Fibroblast of lung (primary cell): ENCODE measurements around the gene CRTAP. TPM values are rescaled to one million over a fixed set of nuclear protein-coding genes. Genes with fewer than 3 reads are reported as not detected.

ENCODE experiments used
- DNase-seq, 2 donors: peaks; one replicate each; pipeline versions ENCODE4 v3.0.0 to v3.0.0-alpha.2; 2010; ENCODE audit warnings: low read depth in 2 of 2
- H2AFZ ChIP-seq: 2 replicates; pipeline ENCODE4 v1.5.1; 2012; ENCODE audit warnings: low read length, control low read depth, inconsistent platforms
- H3K27ac ChIP-seq: 2 replicates; pipeline ENCODE4 v1.5.1; 2011; ENCODE audit warnings: low read length, control low read depth; ENCODE audit not compliant: insufficient read depth
- H3K27me3 ChIP-seq: 2 replicates; pipeline ENCODE4 v1.5.1; 2011; ENCODE audit warnings: mild to moderate bottlenecking, low read length; ENCODE audit not compliant: control insufficient read depth, insufficient read depth
- H3K36me3 ChIP-seq: 2 replicates; pipeline ENCODE4 v1.5.1; 2011; ENCODE audit warnings: low read length; ENCODE audit not compliant: control insufficient read depth, insufficient read depth
- H3K4me1 ChIP-seq: 2 replicates; pipeline ENCODE4 v1.5.1; 2011; ENCODE audit warnings: low read length; ENCODE audit not compliant: control insufficient read depth, insufficient read depth; ENCODE audit errors: extremely low read depth
- H3K4me2 ChIP-seq: 2 replicates; pipeline ENCODE4 v1.5.1; 2011; ENCODE audit warnings: low read length, control low read depth; ENCODE audit not compliant: insufficient read depth; ENCODE audit errors: extremely low read depth
- H3K4me3 ChIP-seq, 4 experiments: fragments of 200-600 bp in 1 of 4; sonication (generic) in 1 of 4; replicated peaks in 1 of 4; 2 replicates each; pipeline ENCODE4 v1.5.1; 2011 to 2016; ENCODE audit warnings: low read length in 4 of 4, low read depth in 3 of 4, mild to moderate bottlenecking in 3 of 4, control low read depth in 2 of 4, inconsistent platforms in 1 of 4, mixed read lengths in 1 of 4; ENCODE audit not compliant: insufficient read depth in 1 of 4; ENCODE audit errors: control extremely low read depth in 1 of 4
- H3K79me2 ChIP-seq: 2 replicates; pipeline ENCODE4 v1.5.1; 2012; ENCODE audit warnings: mild to moderate bottlenecking, low read length, inconsistent platforms; ENCODE audit not compliant: control insufficient read depth, insufficient read depth
- H3K9ac ChIP-seq: 2 replicates; pipeline ENCODE4 v1.5.1; 2011; ENCODE audit warnings: mild to moderate bottlenecking, low read length, control low read depth; ENCODE audit not compliant: insufficient read depth
- H3K9me3 ChIP-seq: 2 replicates; pipeline ENCODE4 v1.5.1; 2012; ENCODE audit warnings: low read depth, low read length; ENCODE audit not compliant: control insufficient read depth, insufficient read depth
- H4K20me1 ChIP-seq: 2 replicates; pipeline ENCODE4 v1.5.1; 2011; ENCODE audit warnings: low read length; ENCODE audit not compliant: control insufficient read depth, insufficient read depth; ENCODE audit errors: extremely low read depth
- EZH2 ChIP-seq: IDR thresholded peaks from 2 replicates; pipeline ENCODE4 v1.5.1; 2012; ENCODE audit warnings: low read length, control low read depth, mild to moderate bottlenecking; ENCODE audit errors: missing control alignments
- polyA plus RNA-seq, 2 donors: library from polyadenylated mRNA; depleted of rRNA in 1 of 2; stranded (reverse) in 1 of 2; unstranded in 1 of 2; fragments of >200 nt; gene quantifications; 2 replicates each; pipeline ENCODE4 v1.2.1, GENCODE V29; 2011 to 2012; ENCODE audit warnings: missing spikeins in 1 of 2
- total RNA-seq: library from RNA; depleted of rRNA; stranded (reverse); fragments of >200 nt; gene quantifications from 2 replicates; pipeline ENCODE4 v1.2.1, GENCODE V29; 2014
- TF ChIP-seq, protein P1 (sequence below), 2 donors: IDR thresholded peaks in 1 of 2; conservative IDR thresholded peaks in 1 of 2; 1 replicate in 1 of 2; 2 replicates in 1 of 2; pipeline ENCODE4 v1.5.1; 2011 to 2012; ENCODE audit warnings: low read length in 2 of 2, control low read depth in 1 of 2, inconsistent platforms in 1 of 2, low read depth in 1 of 2, mild to moderate bottlenecking in 1 of 2

The CRTAP gene
- total and polyA plus RNA-seq, 2 donors (not counting 1 experiment from before 2014, with no cell fraction given): 318 to 332 TPM

DNA sequence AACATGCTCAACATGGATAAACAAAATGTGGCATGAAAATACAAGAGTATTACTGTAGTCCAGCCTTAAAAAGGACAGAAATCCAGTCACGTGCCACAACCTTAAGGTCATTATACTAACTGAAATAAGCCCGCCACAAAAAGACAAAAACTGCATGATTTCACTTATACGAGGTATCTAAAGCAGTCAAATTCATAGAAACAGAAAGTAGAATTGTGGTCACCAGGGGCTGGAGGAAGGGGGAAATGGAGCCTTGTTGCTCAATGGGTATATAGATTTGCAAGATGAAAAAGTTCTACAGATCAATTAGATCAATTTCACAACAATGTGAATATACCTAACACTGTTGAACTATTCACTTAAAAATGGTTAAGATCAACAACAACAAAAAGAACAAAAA, 24.3 kb upstream of the CRTAP start:
- Histone ChIP-seq H2AFZ (no peak overlapping the region), H3K4me1 (no peaks in the 10 kb centered on the region), H3K4me2 (no peak overlapping the region), H4K20me1 (peaks cover 6% of the 10 kb centered on the region), H3K4me3 (no peak overlapping the region), H3K27ac (no peak overlapping the region), H3K36me3 (peaks cover 5% of the 10 kb centered on the region), H3K9ac (no peak overlapping the region), H3K27me3 (no peaks in the 10 kb centered on the region), H3K9me3 (no peaks in the 10 kb centered on the region), H3K79me2 (peaks cover 48% of the 10 kb centered on the region)
- DNase-seq: no peak
- TF ChIP-seq, protein P1, sequence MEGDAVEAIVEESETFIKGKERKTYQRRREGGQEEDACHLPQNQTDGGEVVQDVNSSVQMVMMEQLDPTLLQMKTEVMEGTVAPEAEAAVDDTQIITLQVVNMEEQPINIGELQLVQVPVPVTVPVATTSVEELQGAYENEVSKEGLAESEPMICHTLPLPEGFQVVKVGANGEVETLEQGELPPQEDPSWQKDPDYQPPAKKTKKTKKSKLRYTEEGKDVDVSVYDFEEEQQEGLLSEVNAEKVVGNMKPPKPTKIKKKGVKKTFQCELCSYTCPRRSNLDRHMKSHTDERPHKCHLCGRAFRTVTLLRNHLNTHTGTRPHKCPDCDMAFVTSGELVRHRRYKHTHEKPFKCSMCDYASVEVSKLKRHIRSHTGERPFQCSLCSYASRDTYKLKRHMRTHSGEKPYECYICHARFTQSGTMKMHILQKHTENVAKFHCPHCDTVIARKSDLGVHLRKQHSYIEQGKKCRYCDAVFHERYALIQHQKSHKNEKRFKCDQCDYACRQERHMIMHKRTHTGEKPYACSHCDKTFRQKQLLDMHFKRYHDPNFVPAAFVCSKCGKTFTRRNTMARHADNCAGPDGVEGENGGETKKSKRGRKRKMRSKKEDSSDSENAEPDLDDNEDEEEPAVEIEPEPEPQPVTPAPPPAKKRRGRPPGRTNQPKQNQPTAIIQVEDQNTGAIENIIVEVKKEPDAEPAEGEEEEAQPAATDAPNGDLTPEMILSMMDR (conservative IDR thresholded peaks at IDR 0.05 in 1 of 2, IDR thresholded peaks at IDR 0.05 in 1 of 2; ENCODE audit: low read depth in 1 of 2, low read length in 2 of 2): no peak

DNA sequence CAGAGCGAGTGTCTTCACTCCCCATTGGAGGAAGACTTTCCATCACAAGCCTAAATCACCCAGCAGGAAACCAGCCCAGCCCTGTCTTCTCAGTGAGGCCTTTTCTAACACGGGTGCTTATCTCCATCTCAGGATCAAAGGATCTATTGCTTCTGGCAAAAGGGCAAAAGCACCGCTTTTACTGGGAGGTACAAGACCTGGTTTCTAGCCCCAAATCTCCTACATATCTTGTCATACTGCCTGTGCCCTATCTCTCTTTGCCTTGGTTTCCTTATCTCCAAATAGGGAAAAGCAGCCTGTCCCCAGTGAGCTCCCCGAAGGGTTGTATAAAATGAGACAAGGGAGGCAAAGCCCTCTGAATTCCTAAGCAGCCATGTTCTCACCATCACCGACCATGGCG, 22.1 kb upstream of the CRTAP start:
- Histone ChIP-seq H3K36me3 (peaks cover 5% of the 10 kb centered on the region), H3K27ac (no peak overlapping the region), H3K4me2 (no peak overlapping the region), H3K9ac (no peak overlapping the region), H3K27me3 (no peaks in the 10 kb centered on the region), H4K20me1 (peaks cover 6% of the 10 kb centered on the region), H2AFZ (no peak overlapping the region), H3K4me1 (no peaks in the 10 kb centered on the region), H3K79me2 (peaks cover 60% of the 10 kb centered on the region), H3K9me3 (no peaks in the 10 kb centered on the region), H3K4me3 (no peak overlapping the region)
- TF ChIP-seq, protein P1 (conservative IDR thresholded peaks at IDR 0.05 in 1 of 2, IDR thresholded peaks at IDR 0.05 in 1 of 2; ENCODE audit: low read depth in 1 of 2, low read length in 2 of 2): no peak
- no peak for TF ChIP-seq EZH2
- DNase-seq: no peak

DNA sequence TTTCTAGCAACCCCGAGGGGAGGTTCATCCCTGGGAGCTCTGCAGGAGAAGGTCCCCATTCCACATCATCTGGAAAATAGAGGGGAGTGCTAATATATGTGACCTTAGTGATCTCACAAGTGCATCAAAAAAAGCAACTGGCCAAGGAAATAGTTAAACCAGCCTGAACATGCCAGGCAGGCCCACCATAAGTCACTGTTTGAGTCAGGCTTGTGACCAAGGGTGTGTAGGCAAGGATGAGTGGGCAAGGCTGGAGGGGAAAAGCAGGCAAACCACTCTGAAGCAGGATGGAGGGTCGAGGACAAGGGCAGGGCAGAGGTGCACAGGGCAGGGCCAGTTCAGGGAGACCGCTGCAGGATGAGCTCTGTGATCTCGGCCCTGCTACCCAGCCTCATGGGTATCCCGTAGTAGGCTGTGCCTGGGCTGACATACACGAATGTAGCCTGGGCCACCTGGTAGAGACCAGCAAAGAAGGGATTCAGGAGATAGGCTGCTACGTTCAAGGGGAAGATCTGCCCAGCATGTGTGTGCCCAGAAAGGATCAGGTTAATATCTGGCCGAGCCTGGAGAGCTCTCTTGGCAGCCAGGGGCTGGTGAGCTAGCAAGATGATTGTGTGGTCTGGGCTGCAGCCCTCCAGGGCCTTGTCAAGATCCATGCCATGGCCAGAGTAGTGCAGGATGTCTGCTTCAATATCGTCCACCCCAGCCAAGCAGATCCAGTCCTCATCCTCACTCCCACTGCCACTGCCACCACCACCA, 21.1 kb upstream of the CRTAP start:
- peaks cover 58% of the 10 kb centered on the region for H3K79me2 ChIP-seq
- no peak for DNase-seq
- H3K36me3 ChIP-seq: peaks cover 5% of the 10 kb centered on the region
- TF ChIP-seq EZH2: no peak
- TF ChIP-seq, protein P1 (conservative IDR thresholded peaks at IDR 0.05 in 1 of 2, IDR thresholded peaks at IDR 0.05 in 1 of 2; ENCODE audit: low read depth in 1 of 2, low read length in 2 of 2): no peak
- H3K4me2 ChIP-seq: no peak overlapping the region
- no peak overlapping the region for H3K27ac ChIP-seq
- no peaks in the 10 kb centered on the region for H3K9me3 ChIP-seq
- peaks cover 6% of the 10 kb centered on the region for H4K20me1 ChIP-seq
- H2AFZ ChIP-seq: no peak overlapping the region
- H3K4me1 ChIP-seq: no peaks in the 10 kb centered on the region
- H3K27me3 ChIP-seq: no peaks in the 10 kb centered on the region
- no peak overlapping the region for H3K9ac ChIP-seq
- no peak overlapping the region for H3K4me3 ChIP-seq
